Fibroblast of skin of back (primary cell): ENCODE data around the gene ATP2C2.

Source experiments
- DNase-seq: peaks from one replicate; pipeline ENCODE4 v3.0.0-alpha.2; 2013

The ATP2C2 gene

DNA sequence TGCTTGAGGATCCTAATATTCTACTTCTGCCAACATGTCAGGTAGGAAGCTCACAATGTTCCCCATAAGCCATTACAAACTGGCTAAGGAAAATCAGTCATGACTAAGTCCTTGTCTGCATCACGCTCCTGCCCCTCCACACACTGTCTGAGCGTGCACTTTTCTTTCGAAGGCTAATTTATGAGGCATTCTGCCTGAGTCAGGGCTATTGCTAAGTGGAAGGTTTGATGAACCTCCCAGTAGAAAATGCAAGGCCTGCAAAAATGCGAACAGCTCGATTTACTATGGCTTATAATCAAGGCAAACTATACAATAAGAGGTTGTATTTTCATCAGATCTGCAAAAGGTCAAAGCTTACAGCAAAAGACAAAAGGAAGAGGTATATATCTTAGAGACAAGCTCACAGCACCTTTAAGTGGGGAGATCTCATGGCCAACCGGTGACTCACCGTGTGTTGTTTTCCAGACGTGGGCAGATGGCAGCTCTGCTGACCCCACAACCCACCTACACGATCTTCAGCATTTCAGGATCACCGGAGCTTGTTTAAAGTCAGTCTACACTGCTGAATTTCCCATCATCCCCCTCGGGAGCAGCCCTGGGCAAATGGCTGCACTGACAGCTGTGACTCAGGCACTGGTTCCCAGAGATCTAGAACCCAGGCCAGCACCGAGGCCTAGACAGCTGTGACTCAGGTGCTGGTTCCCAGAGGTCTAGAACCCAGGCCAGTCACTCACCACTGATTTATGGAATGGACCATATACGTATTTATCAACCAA is 110.0 kb downstream of the ATP2C2 start:
- peak; percentile 24 for DNase-seq

DNA sequence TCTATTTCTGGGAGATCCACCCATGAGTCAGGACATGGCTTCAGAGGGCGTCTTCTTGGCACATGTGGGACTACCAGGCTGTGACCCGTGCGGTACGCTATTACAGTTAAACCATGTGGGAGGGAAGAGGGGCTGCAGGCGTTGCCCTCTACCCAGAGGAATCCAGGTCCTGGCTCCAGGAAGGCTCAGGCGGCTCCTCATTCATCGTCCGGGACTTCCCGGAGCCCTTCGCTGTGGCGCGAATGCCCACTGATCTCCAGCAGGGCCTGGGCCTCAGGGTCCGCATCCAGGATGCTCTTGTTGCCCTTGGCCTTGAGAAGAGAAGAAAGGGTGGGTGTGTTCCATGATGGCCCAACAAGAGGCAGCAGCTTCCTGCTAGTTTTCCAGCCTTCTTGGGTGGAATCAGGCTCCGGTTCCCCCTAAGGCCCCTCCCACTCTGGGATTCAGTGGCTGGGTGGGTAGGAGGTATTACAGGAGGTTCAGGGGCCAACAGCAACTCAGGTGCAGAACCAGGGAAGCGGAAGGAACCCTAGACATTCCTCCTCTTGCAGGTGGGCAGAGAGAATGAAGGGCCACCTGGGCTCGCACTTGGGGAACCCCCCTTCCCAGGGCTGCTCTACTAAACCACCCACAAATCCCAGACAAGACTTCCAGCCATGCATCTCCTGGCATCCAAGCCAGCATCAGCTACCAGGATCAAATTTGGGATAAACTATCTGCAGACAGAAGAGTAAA is 111.5 kb downstream of the ATP2C2 start:
- DNase-seq, result no peak

DNA sequence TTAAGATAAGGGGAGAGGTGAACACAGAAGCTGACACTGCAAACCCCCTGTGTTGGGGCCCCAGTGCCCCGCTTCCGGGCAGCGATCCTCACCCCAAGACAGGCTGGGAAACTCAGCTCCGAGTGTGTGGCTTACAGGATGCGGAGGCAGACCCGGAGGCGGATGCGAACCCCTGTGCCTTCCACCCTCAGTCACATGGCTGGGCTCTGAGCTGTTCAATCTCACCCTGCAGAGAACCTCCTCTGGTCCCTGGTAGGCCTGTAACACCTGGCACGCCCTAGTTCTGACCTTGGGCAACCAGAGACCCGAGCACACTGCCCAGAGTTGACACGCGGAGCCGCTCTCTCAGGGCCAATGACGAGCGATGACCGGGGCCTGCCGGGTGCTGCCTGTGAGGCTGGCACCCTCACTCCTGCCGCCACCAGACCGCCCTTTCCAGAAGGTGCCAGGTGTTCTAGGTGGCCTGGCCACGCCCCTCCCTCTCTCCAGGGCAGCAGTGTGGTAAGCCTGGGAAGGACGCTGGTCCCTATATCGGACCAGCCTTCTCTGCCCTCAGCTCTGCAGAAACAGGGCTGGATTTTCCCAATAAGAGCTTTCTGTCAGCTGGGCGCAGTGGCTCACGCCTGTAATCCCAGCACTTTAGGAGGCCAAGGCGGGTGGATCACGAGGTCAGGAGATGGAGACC is 112.9 kb downstream of the ATP2C2 start:
- no peak for DNase-seq

DNA sequence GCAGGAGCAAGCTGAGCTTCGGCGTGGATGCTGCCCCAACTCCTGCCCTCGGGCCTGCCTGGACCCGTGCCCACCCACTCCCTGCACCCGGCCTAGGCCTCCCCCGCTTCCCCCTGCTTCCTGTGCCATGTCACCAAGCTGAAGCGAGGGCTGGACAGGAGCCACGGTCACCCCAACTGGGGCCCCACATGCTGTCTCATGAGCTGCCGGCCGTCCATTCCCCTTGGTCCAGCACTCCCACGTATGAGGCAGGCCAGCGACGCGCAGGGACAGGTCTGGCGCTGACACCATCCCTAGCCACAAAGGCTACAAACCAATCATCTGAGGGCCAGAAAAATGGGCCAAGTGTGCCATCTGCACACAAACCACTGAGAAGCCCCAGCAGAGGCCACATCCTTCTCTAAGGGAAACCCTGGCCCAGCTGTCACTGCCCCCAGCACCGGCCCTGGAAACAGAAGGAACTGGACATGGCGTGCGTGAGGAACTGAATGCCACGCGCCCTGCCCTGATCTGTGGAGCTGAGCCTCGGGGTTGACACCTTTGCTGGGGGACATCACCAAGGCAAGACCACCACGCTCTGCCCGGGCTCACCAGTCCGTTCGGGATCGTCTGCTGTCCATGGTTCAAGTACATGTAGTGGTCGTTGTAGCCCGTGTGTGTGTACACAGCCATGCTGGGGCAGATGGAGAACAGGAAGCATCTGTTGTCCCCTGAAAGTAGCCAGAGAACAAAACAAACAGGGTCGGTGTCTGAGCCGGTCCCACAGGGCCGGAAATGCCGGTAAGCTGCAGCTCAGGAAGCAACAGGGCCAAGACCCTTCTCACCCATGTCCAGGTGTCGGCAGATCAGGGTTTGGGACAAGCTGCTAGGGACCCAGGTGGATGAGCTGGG is 113.9 kb downstream of the ATP2C2 start:
- no peak for DNase-seq

DNA sequence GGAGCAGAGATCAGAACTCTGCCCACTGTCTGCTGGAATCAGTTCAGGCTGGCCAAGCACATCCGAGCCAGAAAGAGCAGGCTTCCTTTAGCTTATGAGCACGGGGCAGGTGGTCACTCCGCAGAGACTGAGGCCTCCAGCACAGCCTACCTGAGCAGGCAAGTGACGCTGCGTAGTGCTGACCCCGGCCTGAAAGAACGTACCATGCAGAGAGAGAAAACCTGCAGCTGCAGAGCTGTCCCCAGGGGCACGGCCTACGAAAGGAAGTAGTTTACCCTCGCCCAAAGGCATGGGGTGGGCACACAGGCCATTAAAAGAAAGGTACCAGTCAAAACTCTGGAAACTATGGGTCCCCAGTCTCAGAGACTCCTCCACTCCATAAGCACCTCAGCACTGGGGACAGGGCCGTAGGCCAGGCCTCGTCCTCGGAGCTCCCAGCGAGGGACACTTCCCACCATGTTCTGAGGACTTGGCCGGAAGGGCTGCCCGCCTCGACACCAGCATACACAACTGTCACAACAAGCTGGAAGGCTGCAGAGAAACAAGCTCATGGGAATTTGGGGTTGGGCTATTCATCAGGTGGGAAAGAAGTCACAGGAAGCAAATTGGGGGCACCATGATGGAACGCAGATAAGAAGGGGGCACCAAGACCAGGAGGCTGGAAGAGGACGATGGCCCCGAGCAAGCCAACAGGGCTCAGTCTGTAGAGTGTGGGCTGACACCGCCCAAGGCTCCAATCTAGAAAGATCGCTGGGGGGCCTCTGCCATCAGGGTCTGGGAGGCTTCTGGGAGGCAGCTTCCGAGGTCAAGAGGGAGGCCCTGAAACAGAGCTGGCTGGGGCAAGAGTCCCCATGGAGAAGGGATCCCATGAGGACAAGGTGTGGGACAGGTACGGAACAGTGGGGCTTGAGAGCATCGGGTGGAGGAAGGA is 114.9 kb downstream of the ATP2C2 start:
- DNase-seq, result no peak

DNA sequence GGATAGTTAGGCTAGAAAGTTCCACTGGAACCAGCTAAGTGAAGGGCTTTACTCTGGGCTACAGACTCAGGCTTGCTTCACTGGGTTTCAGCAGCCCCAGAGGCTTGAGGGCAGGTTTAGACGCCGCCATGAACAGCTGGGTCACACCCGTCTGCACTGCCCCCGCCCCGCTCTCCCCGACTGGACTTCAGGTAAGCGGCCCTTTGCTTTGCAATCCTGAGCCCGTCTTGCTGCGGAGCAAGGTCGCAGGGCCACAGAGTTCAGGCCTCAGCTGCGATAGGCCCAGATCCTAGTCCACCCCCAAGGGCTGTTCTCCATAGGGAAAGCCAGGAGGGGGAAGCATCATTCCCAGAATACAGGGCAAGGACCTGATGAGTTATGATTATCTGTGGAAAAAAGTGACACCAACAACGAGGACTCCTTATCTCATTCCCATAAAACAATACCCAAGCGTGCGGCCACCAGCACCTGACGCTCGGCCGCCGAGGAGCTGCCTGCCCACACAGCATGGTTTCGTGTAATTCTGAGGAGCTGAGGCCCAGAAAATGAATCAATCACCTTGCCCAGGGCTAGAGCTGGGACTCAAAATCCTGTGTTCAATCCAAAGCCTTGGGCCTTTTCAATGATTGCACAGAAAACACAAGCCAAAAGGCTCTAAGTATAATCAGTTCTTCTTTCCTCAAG is 115.7 kb downstream of the ATP2C2 start:
- no peak for DNase-seq

DNA sequence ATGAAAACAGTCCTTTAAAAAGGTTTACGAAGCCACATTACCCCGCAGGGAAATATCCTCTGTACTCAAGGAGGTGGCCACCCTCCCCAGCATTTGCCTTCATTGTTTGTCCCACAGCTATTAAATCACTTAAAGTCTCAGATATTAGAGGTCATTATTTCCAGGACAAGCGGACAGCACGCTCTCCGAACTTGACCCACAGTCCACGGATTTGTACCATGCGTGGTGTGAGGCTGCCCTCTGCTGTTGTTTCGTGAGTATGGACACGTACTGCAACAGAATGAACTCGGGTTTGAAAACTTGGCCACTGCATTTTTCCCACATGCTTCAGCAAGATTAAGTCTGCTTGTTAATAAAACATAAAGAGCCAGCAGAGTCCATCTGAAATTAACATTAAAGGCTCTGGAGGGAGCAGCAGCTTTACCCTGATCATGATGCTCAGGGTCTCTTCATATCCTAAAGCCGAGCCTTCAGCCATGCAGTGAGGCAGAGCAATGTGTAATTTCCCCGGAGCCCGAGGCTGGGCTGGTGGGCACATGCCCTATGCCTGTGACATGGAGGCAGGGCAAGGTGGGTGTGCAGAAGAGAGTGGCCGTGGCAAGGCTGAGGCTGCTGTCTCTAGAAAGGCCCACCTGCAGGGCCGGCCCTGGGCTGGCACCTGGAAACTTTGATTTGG is 116.4 kb downstream of the ATP2C2 start:
- DNase-seq, result peak; percentile 47

DNA sequence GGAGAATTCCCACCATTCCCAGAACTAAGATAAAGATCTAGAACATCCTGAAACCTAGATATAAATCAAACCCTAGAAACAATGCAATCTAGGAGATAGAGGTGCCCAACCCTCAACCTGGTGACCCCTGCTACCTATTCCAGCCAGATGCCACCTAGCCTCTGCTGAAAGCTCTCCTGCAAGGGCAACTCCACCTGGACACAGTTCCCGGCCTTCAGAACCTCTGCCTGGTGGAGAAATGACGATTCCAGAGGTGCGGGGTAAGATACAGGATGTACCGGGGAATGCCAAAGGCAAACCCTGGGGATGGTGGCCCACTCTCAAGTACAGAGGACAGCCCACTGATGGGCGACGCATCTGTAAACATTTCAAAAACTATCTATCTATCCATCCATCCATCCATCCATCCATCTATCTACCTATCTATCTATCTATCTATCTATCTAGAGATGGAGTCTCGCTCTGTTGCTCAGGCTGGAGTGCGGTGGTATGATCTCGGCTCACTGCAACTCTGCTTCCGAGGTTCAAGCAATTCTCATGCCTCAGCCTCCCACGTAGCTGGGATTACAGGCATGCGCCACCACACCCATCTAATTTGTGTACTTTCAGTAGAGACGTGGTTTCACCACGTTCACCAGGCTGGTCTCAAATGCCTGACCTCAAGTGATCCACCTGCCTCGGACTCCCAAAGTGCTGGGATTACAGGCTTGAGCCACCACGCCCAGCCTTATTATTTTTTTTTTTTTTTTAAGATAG is 117.1 kb downstream of the ATP2C2 start:
- DNase-seq, result no peak

DNA sequence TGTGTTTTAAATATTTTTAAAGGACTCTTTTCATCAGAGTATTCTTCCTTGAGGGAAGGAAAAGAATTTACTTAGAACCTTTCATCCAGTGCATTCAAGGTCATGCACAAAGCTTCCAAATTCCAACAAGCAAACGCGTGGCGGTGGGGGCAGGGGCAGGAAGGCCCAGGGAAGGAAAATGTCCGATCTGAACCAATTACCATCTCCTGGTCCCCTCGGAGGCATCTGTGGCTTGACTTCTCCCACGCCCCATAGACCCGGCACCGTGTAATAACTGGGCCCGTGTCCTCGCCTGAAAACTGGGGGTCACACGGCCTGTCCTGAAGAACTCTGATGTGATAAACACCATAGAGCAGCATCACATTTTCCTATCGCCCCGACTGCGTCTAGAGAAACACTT is 117.8 kb downstream of the ATP2C2 start:
- DNase-seq, result no peak

DNA sequence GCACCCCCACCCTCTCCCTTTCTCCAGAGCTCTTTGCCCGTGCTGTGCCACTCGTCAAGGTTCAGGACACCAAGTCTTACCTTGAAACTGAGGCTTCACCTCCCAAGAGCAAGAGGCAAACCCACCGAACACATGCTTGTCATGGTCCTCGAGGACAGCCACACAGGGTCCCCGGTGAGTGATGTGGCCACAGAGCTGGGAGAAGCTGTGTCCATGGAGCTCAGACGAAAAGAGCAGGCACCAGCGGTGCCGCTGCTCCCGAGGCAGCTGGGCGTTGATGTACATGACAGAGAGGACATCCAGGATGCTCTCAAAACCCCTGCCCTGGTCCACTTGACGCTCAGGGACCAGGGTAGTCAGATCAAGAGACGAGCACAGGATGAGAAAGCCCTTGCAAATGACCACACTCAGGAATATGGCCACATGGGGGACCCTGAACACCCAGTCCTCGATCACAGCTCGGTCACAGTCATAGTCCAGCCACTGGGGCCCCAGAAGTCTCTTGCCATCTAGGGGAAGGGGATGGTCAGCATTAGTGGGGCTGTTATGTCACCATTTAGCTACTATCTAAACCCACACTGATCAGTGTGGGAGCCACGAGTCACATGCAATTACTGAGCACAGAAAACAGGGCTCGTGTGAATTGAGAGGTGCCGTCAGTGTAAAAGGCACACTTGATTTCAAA is 118.4 kb downstream of the ATP2C2 start:
- DNase-seq, result no peak

DNA sequence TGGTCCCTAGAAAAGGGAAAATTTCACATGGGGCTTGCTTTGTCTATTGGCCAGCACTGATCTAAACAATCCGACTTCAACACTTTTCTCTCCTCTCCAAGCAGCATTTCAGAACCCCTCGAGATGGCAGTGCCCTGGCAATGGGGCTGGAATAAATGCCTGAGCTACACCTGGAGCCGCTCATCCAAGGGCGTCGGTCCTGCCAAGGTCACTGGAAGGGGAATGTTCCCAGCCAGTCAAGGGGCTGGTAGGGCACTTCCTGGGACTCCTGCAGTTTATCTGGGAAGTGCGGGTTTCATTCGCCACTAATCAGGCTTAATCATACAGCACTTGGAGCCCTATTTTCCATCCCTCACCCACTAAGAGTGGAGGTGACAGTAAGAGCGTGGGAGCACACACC is 119.0 kb downstream of the ATP2C2 start:
- DNase-seq, result no peak

DNA sequence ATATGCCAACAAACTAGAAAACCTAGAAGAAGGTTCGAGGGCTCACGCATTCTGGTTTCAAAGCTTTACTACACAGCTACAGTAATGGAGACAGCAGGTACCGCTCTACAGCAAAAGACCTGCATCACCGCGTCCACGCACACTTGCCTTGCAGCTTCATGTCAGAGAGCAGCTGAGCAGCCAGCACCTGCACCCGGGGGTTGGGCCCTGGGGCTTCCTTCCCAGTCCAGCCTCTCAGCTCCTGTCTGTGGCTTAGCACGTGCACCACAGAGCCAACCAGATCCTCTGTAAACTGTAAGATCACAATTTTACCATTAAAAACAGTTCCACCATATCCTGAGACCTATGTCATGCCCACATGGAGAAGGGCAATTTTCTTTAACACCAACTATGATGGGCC is 120.8 kb downstream of the ATP2C2 start:
- DNase-seq, result no peak

DNA sequence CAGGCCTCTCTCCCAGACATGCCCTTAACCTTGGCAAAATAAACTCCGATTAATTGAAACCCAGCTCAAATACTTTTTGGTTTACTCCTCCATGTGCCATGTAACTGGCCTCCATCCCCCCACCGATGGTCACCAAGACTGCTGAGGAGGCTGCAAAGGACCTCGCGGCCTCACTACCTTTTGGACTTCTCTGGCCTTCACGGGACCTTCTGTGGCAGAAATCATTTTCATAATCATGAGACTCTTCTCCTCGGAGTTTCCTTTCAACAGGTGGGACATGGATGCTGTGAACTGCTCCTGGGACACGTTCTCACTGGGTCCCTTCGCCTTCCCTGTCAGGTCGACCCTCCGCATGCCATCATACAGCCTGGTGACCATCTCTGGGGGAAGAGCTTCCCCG is 127.2 kb downstream of the ATP2C2 start:
- DNase-seq, result no peak

DNA sequence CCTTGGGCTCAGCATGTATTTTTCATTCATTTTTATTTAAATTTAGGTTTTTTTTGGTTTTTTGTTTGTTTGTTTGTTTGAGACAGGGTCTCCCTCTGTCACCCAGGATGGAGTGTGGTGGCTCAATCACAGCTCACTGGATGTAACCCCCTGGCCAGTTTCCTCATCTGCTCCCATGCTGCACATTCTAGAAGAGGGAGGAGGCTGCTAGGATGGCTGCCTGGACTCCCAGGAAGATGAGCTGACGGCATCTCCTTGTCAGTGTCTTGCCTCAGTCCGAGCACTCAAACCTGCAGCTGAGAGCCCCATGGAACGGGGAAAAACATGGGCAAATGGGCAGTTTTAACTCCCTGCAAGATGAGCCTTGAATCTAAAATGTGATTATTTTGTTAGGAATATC is 128.7 kb downstream of the ATP2C2 start:
- DNase-seq, result no peak

DNA sequence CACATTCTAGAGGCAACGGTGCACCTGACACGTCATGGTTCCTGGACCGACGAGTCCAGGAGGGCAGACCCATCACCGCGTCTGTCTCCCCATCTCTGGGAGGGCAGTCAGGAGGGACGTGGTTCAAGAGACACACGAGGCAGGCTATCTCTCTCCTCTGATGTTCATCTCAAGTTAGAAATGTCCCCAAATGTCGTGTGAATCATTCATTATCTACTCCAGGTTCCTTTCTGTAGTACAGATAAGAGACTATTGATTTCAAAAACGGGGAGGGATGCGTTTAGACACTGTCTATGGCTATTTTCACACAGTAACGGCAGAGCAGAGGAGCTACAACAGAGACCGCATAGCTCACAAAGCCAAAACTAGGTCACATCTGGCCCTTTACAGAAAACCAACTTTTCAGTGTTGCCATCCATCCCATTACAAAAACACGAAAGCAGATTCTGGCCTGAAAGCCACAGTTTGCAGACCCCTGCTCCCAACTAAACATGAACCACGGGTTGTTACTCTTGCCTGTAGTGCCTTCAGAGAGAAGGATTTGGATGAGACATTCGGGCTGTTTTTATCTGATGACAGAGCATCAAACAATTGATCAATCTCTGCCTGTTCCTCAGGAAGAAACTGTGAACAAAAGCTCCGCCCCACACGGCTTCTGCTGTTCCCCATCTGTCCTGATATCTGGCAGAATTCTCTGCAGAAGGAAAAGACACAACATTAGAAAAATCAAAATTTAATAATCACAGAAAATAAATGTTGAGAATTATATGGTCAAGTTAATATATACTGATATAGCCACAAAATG is 129.3 kb downstream of the ATP2C2 start:
- DNase-seq, result no peak

DNA sequence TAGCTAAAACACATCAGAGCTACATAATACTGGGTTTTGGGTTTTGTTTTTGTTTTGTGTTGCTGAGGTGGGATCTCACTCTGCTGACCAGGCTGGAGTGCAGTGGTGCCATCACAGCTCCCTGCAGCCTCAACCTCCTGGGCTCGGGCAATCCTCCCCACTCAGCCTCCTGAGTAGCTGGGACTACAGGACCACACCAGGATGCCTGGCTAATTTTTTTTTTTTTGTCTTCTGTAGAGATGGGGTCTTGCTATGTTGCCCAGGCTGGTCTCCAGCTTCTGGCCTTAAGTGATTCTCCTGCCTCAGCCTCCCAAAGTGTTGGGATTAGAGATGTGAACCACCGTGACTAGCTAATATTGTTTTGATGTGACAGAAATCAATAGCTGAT is 129.9 kb downstream of the ATP2C2 start:
- no peak for DNase-seq

DNA sequence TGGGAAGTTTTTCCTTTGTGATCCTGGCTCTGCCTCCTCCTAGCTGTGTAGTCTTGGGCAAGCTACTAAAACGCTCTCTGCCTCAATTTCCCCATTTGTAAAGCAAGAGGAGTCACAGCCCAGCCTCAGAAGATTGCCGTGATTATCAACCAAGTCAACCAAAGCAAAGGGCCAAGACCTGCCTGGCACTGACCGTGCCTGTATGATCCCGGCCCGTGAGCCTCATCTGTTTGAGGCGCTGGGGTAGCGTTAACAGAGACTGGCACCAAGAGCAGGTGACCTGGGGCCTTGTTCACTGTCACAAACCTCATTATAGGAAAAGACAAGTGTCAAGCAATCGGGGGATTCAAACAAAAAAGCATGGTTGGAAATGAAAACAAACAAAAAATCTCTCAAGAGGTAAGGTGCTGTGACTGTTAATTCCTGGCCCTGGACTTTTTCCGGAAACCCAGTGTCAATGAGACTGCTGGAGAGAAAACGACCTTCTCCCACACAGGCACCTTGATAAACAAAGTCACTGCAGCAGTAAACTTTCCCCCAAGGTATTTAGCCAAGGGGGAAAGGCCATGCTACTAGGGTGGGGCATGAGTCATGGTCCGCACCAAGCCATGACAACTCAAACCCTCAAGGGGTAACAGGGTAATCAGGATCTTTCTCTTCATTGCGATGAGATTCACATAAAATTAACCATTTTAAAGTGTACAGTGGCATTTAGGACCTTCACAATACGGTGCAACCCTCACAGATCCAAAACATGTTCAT is 130.7 kb downstream of the ATP2C2 start:
- DNase-seq, result no peak
